LNCaP clone FGC (cell line): Measurements from ENCODE around the gene UBXN4.

Experiments
- DNase-seq: peaks from one replicate; pipeline ENCODE4 v3.0.0-alpha.2; 2011; ENCODE audit warnings: low read depth
- H3K4me3 ChIP-seq: 2 replicates; pipeline ENCODE4 v1.5.1; 2011; ENCODE audit warnings: mild to moderate bottlenecking, low read depth, low read length, control low read depth
- TF ChIP-seq, protein P1 (sequence below): IDR thresholded peaks from 2 replicates; pipeline ENCODE4 v1.5.1; 2012; ENCODE audit warnings: mild to moderate bottlenecking; ENCODE audit not compliant: control insufficient read depth, insufficient read depth; ENCODE audit errors: extremely low read depth

UBXN4 gene

GRCh38 chr2:135782231-135782630 lies 40.6 kb downstream of the UBXN4 start:
- DNase-seq: no peak
- no peak overlapping the region for H3K4me3 ChIP-seq
- TF ChIP-seq, protein P1, sequence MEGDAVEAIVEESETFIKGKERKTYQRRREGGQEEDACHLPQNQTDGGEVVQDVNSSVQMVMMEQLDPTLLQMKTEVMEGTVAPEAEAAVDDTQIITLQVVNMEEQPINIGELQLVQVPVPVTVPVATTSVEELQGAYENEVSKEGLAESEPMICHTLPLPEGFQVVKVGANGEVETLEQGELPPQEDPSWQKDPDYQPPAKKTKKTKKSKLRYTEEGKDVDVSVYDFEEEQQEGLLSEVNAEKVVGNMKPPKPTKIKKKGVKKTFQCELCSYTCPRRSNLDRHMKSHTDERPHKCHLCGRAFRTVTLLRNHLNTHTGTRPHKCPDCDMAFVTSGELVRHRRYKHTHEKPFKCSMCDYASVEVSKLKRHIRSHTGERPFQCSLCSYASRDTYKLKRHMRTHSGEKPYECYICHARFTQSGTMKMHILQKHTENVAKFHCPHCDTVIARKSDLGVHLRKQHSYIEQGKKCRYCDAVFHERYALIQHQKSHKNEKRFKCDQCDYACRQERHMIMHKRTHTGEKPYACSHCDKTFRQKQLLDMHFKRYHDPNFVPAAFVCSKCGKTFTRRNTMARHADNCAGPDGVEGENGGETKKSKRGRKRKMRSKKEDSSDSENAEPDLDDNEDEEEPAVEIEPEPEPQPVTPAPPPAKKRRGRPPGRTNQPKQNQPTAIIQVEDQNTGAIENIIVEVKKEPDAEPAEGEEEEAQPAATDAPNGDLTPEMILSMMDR: no peak

- no peak overlapping the region for H3K4me3 ChIP-seq
- TF ChIP-seq, protein P1: no peak
- DNase-seq: no peak
Observed at GRCh38 chr2:135783439-135783838, 41.8 kb downstream of the UBXN4 start.

GRCh38 chr2:135785032-135785431 lies 43.4 kb downstream of the UBXN4 start:
- H3K4me3 ChIP-seq: no peak overlapping the region
- no peak for DNase-seq
- TF ChIP-seq, protein P1: 0 out of 2 replicates have a peak, but pooled peaks have one; percentile 11

DNA sequence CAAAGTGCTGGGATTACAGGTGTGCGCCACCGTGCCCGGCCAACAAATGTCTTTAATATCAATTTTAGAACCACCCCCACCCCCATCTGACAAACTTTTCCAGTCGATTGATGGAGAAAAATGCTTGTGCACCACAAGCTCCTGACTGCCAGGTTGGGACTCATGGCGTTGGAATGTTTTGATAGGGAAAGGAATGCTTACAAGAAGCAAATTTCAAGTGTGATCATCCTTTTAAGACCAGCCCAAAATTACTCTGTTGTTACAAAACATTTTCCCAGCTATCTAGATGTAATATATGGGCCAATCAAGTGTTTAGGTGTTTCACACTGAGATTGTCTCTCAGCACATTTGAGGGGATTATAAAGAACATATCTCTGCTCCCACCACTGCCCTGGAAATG lies 45.2 kb downstream of the UBXN4 start:
- TF ChIP-seq, protein P1: no peak
- no peak overlapping the region for H3K4me3 ChIP-seq
- DNase-seq: no peak

GRCh38 chr2:135790423-135790822 lies 48.8 kb downstream of the UBXN4 start:
- no peak for DNase-seq
- no peak overlapping the region for H3K4me3 ChIP-seq
- TF ChIP-seq, protein P1: no peak

- TF ChIP-seq, protein P1: no peak
- DNase-seq: no peak
- no peak overlapping the region for H3K4me3 ChIP-seq
Observed at GRCh38 chr2:135791418-135792190, 49.9 kb downstream of the UBXN4 start.
